HG03103 (cell line): ENCODE data around the gene CORO7.

ENCODE experiments used
- ATAC-seq: cut with Tn5 transposase; IDR thresholded peaks from one replicate; pipeline ENCODE4 v1.9.1; 2021; ENCODE audit warnings: low read depth; ENCODE audit not compliant: unreplicated experiment

CORO7 gene

DNA sequence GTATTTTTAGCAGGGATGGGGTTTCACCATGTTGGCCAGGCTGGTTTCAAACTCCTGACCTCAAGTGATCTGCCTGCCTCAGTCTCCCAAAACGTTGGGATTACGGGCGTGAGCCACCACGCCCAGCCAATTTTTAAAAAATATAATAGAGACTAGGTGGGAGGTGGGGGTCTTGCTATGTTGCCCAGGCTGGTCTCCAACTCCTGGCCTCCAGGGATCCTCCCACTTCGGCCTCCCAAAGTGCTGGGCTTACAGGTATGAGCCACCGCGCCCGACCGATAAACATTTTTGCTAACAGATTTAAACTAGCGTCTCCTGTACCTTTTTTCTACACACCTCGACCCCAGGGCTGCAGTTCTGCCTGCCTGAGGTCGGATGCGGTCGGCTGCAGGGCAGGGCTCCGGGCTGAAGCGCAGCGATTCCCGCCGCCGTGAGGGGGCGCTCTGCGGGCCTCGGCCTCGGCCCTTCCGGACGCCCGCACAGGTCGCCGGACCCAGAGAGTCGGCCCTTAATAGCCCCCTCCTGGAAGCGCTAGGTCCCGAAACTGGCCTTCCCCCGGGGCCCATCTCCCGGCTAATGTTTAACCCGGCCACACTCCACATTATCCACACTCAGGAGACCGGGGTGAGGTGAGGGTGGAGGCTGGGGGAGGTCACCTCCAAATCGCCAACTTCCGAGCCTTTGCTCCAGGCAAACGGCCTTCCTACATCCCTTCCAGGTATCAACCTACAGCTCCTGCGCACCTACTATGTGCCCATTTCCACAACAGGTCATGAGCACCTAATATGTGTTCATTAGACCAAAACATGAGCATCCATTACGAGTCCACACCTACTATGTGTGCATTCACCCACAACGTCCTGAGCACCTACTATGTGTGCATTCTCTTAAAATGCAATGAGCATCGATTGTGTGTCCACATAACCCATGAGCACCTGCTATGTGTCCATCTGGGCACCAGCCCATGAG is 102.5 kb downstream of the CORO7 start:
- no peak for ATAC-seq

DNA sequence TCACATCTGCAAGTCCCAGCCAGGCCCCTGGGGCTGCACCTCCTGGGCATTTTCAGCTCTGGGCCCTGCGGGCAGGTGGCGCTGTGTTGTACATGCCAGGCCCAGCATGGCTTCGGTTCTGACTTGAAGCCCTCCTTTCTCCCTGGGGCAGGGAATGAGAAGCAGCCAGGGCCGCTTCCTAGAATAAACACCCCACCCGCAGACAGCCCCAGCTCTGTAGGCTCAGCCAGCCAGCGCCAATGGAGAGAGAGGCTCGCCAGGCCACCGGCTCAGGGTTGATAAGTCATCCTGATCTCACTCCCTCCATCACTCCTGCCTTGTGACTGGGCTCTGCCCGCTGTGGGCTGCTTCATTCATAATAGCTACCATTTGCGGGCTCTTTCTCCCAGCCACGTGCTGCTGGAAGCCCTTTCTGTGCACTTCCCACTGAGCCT is 106.5 kb downstream of the CORO7 start:
- no peak for ATAC-seq

DNA sequence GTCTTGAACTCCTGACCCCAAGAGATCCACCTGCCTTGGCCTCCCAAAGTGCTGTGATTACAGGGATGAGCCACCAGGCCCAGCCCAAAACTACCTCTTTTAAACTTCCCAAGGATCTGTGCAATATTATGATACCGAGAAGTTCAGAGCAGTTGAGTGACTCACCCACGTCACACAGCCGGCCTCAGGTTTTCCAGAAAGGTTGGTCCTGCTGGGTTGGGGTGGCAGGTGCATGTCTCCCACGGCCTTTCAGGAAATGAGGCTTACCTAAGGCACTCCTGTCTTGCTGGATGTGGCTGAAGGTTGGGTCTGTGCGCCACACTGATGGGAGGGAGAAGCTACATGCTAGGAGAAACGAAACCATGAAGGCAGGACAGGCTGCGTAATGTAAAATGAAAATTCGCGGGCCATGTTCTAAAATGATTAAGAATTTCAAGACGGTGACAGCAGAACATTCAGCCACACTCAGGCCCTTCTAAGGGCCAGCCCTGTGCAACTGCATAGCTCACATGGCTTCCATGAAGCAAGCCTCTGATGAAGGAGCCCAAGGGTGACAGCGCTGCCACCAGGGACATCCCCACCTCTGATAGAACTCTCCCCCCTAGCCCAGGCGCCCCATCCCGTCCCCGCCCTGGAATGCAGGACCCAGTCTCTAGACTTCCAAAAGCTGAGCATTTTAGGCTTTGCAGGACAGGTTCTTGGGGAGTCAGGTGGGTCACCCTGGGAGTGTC is 107.1 kb downstream of the CORO7 start:
- no peak for ATAC-seq

DNA sequence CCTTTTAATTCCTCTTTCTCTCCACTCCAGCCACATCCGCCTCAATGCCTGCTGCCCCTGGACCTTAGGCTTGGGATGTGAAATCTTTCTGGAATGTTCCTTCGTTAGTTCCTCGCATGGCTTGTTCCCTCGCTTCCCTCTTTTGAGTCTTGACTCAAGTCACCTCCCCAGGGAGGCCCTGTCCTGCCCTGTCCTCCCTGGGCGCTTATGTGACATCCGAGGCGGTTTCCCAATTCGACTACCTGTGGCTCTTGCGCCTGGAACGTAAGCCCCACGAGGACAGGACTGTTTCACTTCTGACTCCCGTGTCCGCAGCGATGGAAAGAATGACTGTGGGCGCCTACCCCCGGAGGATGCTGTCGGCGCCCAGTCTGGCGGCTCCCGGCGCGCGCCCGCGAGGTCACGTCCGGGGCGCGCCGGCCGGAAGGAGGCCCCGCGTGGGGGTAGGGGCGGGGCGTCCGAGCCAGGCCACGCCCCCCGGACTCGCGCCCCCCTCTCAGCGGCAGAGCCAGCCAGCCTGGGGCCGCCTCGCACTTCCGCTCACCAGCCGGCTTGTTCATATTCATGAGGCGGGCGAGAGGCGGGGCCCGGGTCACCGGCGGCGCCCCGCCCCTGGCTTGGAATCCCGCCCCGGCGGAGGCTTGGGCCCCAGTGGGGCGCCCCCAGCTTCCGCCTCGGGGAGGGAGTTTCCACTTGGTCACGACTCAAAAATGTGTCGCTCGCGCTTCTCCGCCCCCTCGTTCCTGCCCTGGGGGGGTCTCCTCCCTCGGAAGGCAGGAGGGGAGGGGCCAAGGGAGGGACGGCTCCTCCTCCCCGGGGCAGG is 109.0 kb downstream of the CORO7 start:
- ATAC-seq = peak; percentile 82

DNA sequence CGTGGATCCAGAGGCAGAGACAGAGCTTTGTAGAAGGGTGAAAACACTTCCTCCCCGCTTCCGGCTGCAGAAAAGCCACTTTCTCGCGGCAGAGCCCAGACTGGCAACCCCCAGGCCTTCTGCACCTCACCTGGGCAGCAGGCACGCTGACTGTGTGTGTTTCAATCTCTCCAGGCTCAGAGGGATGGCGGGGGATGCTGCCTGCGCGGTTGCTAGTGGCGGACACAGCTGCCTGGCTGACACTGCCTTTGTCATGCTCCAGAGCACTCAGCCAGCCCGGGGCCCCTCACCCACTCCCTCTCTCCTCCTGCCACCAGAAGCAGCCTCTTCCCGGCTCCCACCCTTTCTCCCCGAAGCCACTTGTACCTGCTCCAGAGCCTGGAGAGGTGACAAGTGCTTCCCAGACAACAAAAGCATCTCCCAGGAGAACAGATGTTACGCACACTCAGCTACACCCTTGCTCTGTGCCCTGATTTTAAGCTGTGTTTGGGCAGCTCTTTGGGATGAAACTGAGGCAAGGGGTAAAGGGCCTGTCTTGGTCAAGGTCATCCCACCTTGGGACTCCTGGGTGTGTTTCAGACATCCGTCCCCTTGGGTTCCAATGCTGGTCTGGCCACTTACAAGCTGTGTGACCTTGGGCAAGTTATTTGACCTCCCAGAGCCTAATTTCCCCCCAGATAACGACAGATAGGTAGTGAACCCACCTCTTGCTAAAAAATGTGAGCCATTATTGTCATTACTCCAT is 109.8 kb downstream of the CORO7 start:
- ATAC-seq = no peak
